Stimulated activated CD4-positive, alpha-beta T cell treated with anti-CD3 and anti-CD28 coated beads, Interleukin-15, amount 100 ng/mL, for 48 hours (primary cell): ENCODE measurements around the gene RNASE13.
A peak's percentile ranks its signal among the peaks of the same experiment; 100 is the strongest.

Source experiments
- DNase-seq, 2 donors: peaks; one replicate each; pipeline ENCODE4 v3.0.0-alpha.2; 2020; ENCODE audit warnings: low read depth in 2 of 2

The RNASE13 gene

GRCh38 chr14:21034707-21035106 is at the start of gene RNASE13:
TSS of gene RNASE13 (minus strand) at chr14:21034807. CDS start at chr14:21034288, 519 bp downstream.
- DNase-seq = no peak

DNA sequence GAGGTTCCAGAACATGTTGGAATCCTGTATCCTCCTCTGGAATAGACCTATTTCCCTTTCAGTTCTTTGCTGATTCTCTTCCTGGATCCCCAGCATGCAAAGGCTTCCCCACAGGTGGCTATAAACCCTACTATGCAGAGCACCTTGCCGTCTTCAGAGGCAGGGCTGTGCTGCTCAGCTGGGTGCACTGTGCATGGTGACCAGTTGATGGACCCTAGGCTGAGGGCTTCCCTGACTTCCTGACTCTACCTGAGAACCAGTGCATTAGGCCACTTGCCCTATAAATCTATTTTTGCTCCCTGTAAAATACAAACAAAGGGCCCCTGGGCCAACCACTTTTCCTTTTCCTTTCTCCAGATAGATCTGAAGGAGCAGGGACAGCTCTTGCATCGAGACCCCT is 49.8 kb upstream of the RNASE13 start:
- DNase-seq = no peak

DNA sequence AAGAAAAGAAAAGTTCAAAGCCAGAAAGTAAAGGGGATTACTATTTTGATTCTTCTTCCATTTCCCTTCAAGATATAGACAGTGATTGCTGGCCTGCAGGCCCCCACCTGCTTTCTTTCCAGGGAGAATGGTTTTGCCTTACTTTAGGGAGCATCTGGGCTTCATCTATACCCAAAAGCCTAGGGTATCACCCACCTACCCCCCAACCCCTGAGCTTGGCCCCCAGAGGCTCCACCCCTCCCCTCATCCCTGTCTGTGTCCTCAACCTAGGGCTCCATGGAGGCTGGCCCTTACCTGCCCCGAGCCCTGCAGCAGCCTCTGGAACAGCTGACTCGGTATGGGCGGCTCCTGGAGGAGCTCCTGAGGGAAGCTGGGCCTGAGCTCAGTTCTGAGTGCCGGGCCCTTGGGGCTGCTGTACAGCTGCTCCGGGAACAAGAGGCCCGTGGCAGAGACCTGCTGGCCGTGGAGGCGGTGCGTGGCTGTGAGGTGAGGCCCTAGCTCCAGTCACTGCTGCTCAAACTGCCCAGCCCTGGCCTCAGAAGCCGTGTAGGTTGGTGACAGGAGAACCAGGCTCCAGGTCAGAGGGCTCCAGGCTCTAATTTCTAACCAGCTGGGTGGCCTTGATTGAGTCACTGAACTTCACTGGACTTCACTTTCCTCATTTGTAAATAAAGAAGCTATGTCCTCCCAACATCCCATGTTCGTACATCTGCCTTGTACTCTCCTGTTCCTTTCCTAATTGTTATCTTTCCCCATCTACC is 49.1 kb upstream of the RNASE13 start:
- no peak for DNase-seq

- DNase-seq = no peak
These were observed 47.0 kb upstream of the RNASE13 start for GRCh38 chr14:21081521-21082142.

DNA sequence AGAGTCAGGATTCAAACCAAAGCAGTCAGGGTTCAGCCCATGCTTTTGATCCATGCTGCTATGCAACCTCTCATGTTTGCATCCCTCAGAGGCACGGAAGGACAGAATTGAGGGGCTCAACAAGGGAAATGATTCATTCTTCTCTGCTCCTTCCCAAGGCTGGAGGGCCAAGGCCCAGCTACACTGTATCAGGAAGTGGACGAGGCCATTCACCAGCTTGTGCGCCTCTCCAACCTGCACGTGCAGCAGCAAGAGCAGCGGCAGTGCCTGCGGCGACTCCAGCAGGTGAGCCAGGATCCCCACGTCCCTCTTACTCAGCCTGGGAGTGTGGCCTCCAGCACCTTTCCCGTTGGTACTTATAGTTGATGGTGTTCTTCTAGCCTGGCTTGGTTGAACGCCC is 44.1 kb upstream of the RNASE13 start:
- no peak for DNase-seq

DNA sequence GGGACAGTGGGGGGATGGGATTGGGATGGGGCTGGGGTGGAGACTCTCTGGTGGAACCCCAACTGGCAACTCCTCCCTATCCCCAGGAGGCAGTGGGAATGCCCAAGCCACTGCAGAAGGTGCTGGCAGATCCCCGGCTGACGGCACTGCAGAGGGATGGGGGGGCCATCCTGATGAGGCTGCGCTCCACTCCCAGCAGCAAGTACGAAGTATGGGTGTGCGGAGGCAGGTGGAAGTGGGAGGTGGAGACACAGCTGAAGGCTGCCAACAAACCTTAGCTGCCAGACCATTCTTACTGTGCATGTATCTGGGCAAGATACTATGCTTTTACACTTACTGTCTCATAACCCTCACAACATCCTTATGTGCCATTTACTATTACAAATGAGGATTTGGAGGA is 43.7 kb upstream of the RNASE13 start:
- DNase-seq = no peak

- no peak for DNase-seq
These were observed 43.1 kb upstream of the RNASE13 start for GRCh38 chr14:21077672-21078071.

- DNase-seq = no peak
These were observed 41.3 kb upstream of the RNASE13 start for GRCh38 chr14:21075719-21076437.

DNA sequence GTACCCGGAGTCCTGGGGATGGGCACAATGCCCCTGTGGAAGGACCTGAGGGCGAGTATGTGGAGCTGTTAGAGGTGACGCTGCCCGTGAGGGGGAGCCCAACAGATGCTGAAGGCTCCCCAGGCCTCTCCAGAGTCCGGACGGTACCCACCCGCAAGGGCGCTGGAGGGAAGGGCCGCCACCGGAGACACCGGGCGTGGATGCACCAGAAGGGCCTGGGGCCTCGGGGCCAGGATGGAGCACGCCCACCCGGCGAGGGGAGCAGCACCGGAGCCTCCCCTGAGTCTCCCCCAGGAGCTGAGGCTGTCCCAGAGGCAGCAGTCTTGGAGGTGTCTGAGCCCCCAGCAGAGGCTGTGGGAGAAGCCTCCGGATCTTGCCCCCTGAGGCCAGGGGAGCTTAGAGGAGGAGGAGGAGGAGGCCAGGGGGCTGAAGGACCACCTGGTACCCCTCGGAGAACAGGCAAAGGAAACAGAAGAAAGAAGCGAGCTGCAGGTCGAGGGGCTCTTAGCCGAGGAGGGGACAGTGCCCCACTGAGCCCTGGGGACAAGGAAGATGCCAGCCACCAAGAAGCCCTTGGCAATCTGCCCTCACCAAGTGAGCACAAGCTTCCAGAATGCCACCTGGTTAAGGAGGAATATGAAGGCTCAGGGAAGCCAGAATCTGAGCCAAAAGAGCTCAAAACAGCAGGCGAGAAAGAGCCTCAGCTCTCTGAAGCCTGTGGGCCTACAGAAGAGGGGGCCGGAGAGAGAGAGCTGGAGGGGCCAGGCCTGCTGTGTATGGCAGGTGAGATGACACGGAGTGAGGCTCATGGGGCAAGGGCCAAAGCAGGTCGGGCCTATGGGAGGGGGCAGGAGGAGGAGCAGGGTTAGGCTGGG is 40.0 kb upstream of the RNASE13 start:
- DNase-seq = no peak

DNA sequence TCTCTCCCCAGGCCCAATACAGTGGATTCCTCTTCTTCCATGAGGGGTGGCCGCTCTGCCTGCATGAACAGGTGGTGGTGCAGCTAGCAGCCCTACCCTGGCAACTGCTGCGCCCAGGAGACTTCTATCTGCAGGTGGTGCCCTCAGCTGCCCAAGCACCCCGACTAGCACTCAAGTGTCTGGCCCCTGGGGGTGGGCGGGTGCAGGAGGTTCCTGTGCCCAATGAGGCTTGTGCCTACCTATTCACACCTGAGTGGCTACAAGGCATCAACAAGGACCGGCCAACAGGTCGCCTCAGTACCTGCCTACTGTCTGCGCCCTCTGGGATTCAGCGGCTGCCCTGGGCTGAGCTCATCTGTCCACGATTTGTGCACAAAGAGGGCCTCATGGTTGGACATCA is 39.3 kb upstream of the RNASE13 start:
- DNase-seq = no peak

DNA sequence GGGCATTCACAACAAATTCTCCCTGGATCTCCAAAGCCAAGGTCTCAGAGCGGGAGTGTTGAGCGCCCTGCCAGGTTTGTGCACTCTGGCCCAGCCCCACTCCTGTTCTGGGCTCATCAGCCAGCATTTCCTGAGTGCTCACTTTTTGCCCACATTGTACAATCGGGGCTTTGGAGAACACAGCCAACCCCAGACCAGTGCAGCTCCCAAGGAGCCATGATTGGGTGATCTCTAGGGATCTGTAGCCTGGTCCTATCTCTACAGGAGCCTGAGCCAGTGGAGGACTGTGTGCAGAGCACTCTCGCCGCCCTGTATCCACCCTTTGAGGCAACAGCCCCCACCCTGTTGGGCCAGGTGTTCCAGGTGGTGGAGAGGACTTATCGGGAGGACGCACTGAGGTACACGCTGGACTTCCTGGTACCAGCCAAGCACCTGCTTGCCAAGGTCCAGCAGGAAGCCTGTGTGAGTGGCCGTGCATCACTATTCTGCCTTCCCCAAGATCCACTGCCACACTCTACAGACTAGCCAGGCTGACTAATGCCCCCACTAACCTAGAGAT is 38.3 kb upstream of the RNASE13 start:
- DNase-seq = no peak

DNA sequence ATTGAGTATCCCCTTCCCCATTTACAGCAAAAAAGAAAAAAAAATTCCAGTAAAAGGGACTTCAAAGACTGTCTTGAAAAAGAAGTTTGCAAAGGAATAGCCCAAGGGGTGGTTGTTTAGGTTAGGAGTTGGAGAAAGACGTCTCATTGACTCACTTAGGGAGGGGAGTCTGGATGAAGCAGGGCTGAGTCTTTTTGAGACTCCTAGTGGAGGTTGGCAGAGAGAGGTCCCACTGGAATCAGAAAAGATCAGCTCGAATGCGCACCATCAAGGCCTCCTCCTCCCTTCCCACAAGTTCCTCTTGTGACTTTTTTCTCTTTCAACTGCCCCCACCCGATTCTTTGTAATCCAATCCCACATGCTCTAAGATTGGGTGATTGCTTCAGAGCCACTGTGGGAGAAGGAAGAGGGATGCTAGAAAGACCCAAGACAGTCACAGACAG is 37.4 kb upstream of the RNASE13 start:
- DNase-seq = no peak

GRCh38 chr14:21071225-21072030 is 36.8 kb upstream of the RNASE13 start:
- DNase-seq = peak in 1 of 2 donors; percentile 34

DNA sequence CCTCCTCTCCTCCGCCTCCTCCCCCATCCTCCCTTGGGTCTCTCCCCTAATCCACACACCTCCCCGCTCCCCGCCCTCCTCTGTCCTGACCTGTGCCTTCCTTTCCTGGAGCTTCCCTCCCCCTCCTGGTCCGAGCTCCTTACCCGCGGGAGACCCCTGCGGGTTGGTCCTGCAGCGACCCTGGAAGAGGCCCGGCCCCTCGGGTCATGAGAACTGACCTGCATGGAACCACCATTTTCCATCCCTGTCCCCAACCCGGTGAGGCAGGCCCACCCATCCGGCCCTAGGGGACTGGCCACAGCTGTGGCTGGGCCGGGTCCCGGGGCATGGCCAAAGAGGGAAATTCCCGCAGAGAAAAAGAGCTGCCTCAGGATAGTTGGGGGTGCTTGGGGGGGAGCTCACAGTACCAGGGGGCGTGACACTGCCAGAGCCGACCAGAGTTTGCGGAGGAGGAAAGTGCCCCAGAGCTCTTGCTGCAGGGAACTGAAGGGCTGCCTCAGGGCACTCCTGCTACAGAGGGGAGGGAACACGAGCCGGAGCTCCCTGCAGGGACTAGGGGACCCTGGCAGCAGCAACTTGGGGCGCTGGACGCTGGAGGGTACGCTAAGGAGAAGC is 36.1 kb upstream of the RNASE13 start:
- DNase-seq = no peak

DNA sequence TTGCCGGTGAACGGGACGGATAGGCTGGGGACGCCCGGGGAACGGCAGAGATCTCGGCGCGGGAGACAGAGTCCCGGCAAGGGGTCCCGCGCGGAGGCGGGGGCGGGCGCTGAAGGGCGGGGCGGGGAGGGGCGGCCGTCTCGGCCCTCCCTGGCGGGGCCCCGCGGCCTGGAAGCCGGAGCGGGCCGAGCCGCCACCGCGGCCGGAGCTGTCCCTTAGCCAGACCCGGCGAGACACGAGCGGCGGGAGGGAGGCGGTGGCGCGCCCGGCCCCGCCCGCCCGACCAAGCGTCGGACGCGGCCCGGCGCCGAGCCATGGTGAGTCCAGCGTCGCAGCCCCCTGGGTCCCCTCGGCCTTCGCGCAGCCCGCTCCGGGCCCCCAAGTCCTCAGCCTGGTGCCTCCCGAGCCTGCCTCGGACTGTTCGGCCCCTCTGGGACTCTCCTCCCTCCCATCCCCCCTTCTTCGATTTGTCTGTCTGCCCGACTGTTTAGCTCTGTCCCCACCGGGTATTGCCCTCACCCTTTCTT is 35.5 kb upstream of the RNASE13 start, which contains the start of gene ARHGEF40:
TSS of gene ARHGEF40 (plus strand) at position 222 of the 527 bp plus-strand sequence. CDS start at position 315, 93 bp downstream.
- DNase-seq = no peak

DNA sequence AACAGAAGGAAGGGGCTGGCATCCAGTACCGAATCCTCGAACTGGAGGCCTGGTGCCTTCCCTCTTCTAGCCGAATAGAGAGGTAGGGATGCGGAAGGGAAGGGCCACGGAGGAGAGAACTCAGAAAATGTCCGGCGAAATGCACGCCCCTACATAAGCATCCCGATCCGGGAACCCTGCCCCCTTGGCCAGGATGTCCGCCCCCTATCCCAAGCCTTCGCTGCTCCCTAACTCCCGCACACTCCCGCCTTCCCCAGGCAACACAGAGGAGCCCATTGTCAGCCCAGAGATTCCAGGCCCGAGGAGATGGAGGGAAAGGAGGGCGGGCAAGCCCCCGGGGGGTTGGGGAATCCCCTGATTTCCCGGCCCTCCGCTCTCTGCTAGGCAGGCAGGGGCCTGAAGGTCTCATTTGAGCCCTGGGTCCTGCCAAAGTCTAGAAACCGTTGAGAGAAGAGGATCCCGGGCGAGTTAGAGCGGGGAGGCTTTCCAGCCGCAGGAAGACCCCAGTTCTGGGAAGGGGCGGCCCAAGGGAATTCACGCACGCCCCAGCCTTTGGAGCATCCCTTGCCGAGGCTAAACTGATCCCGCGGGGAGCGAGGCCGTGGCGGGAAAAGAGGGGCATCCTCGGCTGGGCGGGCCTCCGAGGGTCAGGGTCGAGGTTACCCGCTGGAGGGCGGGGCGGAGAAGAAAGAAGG is 34.9 kb upstream of the RNASE13 start:
- no peak for DNase-seq

DNA sequence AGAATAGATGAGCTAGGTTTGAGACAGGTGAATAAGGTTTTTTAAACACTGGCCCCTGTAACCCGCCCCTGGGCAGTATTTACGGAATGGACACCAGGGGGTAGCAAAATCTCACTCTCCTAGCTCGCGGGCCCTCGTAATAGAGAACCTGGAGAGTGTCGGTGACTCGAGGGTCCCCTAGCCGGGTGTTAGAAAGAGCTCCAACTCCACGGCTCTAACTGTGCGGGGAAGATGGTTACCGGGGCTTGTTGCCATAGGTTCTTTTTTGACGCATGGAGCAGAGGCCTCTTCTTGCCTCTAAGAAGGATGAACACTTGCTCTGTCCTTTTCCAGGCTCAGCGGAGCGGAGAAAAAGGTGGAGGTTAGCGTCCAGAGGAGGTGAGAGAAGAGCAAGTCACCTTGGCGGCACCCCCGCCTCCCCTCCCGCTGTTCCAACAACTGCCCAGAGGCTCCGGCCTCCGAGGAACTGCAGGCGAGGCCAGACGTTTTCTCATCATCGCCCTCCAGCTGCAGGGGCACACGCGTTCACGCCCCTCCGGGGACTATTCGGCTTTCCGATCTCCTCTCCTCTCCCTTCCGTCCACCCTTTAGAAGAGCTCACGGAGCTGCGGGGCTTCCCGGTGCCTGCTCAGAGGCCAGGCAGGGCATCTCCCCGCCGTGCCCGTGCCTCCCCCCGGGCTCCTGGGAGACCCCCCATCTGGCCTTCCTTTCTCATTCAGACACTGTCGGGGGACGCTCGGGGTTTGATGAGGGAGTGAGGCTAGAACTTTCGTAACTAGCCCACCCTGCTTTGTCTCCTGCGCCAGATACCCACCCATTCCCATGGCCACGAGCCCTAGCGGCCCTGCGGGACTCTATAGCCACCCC is 34.1 kb upstream of the RNASE13 start:
- DNase-seq = peak in 1 of 2 donors; percentile 21

DNA sequence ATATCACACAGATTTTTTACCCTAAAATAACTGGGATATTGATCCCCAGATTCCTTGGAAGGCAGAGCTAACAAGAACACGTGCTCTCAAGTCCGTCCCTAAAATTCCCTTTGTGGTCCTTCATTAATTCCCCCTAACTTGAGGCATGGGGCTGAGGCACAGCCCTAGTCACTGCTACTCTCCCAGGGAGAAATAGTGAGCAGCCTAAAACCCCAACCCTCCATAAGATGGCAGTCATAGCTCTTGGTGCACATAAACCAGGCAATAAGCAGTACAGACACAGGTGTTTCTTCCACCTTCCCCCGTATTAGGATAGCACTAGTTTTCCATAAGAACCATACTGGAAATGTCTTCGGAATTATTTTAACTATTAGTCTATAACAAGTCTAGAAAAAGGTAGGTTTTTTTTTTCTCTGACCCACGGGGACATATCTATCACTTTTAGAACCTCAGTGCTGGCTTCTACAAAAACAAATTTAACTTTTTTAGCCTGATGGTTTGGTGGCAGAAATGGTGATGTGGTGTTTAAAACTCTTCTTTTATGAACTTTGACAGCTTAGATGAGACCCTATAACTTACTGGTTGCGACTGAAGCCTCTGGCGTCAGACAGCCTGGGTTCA is 32.4 kb upstream of the RNASE13 start:
- DNase-seq = no peak
